DMS79 (cell line): ENCODE measurements around the gene GPS1.

Experiments
- DNase-seq: peaks from one replicate; lab custom pipeline; 2025; lab: John Stamatoyannopoulos, UW

GPS1 gene

DNA sequence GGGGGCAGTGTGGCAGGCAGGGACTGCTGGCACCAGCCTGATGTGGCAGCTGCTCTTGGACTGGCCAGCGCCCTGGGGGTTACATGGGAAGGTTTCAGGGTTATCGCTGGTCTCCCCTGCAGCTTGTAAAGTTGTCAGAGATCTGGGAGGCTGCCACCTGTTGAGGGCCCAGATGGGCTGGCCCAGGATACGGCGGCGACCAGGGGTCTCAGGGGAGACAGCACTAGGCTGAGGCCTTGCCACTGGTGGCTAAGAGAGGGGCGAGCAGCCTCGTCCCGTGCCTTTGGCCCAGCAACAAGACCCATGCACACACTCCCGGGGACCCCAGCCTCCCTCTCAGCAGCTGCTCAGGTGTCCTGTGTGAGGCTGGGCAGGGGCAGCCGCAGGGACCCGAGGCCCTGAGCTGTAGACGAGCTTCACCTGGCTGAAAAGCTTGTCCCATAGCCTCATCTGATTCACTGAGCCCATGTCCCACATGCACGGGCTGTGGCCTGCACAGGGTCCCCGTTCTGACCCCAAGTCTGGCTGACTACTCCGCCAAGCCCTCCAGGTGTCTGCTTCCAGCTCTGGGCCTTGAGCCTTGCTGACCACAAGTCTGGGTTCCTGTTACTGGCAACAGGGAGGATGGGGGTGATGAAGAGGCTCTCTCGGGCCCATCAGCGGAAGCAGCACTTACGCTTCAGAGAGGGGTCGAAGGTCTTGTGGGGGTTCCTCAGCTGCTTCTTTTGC, 7.7 kb downstream of the GPS1 start:
- DNase-seq, result no peak

DNA sequence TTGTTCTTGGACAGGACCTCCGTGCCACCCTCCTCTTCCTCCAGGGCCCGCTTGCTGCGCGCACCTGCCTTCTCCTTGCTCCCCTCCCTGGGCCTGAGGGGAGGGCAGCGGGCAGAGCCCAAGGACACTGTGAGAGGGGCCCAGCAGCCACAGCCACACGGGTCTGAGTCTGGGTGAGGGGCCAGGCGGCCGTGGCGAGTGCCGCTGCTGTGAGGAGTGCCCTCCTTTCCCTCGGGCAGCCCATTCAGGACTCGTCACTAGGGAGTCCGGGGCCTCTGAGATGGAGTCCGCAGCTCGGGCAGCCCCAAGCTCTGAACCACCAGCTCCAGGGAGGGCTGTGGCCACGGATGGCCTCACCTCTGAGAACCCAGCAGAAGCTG, 8.3 kb downstream of the GPS1 start:
- DNase-seq, result no peak

DNA sequence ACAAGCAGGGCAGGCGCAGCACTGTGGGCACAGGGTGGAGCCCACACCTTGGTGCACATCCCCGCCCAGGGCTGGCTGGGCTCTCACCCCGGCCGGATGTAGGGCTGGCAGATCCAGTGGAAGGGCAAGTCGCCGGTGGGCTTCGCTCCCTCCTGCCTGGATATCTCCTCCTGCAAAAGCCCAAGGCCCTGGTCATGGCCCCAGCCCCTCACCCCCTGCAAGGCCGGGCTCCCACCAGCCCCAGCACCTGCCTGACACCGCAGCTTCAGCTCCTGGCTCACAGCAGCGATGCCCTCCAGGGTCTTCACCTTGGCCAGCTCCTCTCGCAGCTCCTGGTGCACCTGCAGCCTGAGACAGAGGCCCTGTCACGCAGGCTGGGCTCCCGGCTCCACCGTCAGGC, 8.9 kb downstream of the GPS1 start:
- no peak for DNase-seq

DNA sequence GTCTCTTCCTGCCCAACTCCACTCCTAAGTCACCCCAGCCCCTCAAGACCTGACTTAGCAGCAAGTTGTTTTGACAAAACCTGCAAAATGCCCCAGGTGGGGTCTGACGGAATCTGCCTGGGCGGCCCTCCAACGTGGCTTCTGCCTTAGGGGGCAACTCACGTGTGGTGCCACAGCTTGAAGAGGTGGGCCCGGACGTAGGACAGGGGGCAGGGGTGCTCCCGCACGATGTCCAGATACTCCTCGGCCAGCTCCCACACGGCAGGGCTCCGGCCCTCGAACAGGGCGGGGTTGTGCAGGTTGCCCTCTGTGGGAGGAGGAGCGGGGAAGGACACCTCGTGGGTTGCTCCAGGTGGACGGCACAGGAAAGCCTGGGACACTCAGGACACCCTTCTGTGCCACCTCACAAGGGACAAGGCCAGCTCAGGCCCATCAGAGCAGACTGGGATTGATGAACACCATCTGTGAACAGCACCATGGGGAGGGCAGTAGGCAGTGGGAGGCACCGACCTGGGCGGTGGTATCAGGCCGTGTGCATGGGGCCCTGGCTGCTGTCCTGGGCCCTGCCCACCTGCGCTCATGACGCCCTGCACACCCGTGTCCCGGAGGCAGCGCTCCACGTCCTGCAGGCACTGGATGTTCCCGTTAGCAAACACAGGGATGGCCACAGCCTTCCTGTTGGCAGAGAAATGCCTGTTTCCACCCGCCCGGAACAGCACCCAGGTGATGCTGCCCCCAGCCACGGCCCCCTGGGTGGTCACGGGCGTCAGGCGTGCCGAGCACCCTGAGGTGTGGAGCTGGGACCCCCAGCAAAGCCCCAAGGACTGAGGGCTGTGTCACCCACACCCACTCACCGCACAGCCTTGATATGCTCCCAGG, 9.6 kb downstream of the GPS1 start:
- DNase-seq, result no peak

DNA sequence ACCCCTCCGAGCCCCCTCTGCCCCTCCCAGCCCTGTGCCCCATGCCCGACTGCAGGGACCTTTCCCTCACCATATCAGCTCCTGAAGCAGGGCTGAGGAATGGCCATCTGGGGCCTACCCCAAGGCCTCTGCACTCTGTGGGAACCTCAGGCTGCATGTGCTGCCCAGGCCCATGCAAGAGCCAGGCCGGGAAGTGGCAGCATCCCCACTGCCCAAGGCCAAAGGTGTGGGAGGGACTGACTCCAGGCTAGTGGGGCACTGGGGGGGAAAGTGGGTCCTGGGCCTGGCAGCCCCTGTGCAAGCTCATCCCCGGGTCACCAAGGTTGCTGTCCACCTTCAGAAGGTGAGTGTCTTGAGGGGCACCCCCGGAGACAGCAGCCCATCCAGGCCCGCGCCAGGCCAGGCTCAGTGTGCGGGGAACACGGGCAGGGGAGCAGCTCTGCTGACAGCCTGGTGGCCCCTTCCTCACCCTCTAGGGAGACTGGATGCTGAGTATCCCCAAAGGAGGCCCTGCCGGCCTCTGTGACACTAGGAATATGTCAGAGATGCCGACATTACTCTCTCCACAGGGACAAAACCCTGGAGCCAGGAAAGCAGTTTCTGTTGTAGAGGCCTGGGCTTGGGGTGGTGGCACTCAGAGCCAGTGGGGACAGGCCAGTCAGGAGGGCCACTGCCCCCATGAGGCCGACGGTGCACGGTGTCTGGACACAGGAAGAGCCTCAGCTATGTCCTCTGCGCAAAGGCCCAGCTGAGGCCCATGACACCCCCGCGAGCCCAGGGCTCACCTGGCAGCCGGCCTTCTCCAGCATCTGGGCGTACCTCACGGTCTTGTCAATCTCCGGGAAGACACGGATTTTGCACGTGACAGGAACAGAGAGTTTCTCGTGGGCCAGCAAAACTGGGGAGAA, 10.6 kb downstream of the GPS1 start:
- DNase-seq, result no peak

DNA sequence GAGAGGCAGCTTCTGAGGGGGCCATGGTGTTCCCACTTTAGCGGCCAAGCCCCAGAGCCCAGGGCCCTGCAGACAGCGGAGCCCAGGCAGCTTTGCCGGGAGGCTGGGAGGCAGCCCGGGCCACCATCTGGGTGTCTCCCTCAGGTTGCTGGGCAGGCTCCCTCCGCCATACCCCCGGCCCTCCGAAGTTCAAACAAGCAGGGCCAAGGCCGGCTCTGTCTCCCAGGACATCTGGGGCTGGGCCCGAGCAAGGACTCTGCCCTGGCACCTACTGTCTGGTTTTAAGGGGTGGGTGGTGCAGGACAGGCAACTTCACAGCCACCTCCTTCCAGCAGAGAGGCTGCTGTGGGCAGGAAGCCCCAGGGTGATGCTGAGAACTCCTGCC, 11.3 kb downstream of the GPS1 start:
- DNase-seq, result no peak

DNA sequence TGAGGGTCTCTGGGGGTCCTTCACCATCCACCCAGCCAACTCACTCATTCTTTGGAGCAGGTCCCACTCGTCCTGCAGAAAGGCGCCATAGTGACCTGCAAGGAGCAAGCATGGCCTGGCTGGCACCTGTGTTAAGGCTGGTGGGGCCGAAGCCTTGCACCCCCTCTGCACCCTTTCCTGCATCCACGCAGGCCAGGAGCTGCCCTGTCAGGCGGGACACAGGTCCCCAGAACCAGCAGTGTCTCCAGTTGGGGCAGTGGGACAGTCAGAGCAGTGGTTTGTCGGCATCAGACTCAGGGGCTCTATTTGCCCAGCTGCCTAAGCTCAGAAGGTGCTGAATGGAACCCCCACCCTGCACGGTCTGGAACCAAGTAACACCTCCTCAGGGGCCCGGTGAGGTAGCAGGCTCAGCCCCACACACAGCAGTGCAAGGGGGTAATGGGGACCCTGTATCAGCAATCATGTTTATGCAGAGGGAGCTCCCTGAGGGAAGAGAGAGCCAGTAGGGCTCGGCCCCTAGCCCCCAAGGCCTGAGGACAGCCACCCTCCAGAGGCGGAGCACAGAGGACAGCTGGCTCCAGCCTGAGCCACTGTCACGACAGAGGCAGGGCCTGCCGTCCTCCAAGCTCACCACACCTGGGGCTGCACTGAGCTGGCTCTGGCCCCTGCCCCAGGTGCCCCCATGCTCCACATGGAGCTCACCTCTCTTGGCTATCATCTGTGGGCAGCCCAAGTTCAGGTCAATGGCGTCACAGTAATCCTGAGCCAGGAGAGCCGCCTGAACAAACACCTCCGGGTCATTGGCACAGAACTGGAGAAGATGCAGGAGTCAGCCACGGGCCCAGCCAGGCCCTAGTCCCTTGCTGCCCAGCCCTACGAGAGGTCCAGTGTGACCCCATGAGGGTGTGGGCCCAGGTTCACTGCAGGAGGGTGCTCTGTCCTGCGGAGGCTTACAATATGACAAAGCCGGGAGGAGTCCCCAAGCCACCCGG, 12.0 kb downstream of the GPS1 start:
- DNase-seq, result no peak

DNA sequence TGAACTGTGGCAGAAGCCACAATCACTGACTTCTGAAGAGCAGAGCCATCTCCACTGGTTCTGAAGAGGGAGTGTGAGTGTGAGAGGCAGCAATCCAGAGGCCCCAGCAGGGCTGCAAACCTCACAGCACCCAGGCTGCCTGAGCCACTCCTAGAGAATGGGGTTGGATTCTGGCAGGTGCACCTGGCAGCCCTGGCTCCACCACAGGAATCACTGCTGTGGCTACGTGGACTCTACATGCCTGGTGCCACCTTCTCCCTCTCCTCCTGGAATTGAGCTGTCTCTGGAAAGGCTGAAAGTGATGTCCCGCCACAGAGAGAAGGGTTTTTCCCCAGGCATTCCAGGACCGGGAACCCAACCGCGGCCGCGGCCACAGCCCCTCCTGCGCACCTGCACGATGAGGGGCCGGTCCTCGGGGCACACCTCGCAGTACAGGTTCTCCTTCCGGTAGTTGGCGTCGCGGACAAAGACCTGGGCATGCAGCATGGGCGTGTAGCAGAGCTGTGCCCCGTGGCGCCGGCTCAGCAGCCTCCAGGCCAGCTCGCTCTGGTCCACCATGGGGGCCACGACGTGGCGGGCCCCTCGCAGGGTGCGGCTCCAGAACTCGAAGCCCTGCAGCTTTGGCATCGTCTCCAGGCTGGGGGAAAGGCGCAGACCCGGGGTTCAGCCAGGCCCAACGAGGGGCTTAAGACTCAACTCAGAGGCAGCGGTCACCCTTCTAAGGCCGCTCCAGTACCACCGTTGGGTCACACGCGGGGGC, 12.9 kb downstream of the GPS1 start:
- DNase-seq, result no peak

DNA sequence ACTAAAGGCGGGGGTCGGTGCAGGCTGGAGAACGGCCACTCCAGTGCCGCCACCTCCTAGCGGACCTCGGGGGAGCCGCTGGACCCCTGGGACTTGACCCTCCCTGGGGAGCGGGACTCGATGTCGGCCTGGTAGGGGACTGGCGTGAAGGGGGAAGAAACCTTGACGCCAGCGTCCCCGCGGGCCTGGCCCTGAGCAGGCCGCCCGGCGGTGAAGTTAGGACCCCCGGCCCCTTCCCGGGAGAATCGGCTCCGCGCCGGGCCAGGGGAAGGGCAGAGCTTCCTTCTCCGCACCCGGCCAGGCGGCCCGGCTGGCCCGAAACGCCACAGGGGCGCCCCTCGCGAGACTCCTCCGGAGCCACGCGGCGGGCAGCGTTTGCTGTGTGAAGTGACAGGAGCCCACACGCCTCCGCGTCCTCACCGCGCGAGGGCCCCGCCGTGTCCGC, 13.5 kb downstream of the GPS1 start:
- DNase-seq, result no peak

DNA sequence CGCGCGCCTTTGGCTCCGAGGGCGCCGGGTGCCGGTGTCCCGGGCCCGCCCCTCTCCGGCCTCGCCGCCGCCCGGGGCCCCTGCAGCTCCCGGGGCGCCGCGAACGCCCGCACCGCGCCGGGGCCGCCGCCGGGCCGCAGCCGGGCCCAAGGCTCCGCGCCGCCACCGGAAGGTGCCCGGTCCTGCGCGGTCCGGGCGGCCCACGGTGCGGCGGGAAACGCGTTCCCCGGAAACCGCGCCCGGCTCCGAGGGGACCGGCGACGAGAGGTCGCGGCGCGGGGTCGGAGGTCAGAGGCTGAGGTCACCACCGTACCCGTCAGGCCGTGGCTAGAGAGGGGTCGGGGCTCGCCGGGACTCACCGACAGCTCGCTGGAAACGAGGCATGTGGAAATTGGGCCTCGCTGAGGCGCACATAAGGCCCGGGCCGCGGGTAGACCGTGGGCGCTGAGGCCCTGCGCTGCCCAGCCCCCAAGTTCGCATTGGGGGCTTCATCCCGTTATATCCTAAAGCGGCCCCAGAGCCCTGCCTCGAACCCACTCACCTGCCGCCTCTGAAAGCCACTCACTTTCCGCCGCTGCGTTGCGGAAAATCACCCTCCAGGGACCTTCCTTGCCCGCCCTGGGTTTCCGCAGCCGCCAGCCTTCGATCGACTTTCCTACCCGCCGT, 14.1 kb downstream of the GPS1 start, which contains the start of gene DUS1L:
Gene DUS1L (minus strand): TSS at position 167 of the 666 bp plus-strand sequence. CDS start 745 bp downstream, outside the sequence.
- no peak for DNase-seq

DNA sequence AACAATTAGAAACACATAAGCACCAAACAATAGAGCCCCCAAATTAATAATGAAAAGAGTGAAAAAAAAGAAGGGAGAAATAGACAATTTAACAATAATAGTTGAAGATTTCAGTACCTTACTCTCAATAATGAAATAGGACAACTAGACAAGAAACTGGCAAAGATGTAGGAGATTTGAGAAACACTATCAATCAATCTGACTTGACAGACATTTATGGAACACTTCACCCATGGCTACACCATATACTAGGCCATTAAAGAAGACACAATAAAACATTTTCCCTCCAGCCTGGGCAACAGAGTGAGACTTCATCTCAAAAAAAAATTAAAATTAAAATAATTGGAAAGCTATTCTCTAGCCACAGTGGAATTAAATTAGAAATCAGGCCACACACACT, 18.9 kb downstream of the GPS1 start:
- DNase-seq, result no peak

DNA sequence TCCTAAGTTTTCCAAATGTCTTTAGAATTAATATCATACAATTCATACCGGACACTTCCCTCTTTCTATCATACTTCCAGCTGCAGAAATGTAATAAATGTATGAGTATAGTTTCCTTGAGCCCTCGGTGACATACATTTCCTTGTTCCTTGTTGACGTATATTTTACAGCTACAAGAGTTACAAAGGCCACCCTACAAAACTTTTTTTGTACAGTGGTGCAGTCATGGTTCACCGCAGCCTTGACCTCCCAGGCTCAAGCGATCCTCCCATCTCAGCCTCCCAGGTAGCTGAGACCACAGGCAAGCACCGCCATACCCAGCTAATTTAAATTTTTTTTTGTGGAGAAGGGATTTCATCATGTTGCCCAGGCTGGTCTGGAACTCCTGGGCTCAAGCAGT, 21.1 kb downstream of the GPS1 start:
- no peak for DNase-seq

DNA sequence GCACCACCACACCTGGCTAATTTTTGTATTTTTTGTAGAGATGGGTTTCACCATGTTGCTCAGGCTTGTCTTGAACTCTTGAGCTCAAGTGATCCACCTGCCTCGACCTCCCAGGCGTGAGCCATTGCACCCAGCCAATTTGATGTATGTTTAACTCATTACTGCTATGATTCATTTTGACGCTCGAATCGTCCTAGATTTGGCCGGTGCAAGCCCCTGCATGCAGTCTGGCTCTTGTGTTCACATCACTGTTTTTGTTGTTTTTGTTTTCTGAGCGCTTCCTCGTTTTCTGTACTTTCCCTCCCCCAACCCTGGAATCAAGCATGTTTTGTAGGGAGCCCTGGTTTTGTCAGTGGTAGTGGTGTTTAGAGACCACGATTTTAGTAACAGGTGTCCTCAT, 21.7 kb downstream of the GPS1 start:
- no peak for DNase-seq

DNA sequence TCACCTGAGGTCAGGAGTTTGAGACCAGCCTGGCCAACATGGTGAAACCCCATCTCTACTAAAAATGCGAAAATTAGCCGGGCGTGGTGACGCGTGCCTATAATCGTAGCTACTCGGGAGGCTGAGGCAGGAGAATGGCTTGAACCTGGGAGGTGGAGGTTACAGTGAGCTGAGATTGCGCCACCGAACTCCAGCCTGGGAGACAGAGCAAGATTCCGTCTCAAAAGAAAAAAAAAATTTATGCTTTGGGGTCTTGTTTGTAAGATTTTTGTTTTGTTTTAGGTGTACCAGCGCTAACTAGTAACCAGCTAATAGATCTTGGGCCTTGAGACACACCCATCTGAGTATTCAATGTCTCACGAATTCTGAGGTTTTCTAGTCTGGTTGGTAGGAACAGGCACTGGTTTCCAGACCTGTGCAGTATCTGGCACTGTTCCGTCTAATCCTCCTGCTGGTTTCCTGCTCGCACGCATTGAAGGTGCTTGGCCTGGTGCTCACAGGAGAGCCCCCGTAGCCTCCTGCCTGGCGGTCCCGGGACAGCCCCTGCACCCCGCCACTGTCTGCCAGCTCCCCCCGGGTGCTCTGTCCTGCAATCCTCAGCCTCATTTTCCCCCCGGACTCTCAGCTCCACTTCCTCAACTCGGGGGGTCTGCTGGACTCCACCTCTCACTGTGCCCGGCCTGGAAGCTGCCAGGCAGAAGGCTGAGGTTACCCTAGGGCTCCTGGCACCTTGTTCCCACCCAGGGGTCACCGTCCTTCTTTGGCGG, 24.5 kb downstream of the GPS1 start:
- no peak for DNase-seq

DNA sequence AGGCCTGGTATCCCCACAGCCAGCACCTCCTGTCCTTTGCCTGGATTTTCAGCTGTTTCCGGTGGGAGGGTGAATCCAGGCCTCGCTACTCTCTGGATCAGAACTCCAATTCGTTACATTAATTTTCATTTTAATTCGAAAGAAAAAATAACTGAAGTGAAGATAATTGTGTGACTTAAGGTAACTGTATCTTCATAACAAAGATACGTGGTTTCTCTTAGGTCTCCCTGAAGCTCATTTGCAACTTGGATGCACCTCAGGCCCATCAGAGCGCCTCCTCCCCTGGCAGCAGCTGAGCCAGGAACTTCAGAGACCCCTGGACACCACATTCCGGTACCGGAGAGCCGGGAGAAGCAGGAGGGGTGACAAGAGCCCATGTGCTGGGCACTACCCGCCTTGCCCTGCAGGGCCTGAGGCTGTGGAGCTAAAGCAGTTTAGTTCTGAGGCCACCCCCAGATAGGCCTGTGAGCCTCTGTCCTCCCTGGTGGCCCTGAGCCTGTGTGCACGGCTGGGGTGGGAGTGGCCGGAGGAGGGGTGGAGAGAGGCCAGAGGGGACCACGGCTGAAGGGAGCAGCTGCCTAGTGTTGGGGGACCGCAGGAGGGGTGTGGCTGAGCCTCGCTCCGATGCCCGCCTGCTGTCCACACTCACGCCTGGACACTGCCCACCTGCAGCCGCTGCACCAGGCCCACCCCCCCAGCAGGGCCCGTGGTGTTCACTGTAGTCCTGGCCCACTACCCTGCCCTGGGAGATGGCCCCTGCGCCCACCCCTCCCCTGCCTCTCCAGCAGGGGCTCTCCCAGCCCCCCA, 25.3 kb downstream of the GPS1 start:
- DNase-seq, result no peak

DNA sequence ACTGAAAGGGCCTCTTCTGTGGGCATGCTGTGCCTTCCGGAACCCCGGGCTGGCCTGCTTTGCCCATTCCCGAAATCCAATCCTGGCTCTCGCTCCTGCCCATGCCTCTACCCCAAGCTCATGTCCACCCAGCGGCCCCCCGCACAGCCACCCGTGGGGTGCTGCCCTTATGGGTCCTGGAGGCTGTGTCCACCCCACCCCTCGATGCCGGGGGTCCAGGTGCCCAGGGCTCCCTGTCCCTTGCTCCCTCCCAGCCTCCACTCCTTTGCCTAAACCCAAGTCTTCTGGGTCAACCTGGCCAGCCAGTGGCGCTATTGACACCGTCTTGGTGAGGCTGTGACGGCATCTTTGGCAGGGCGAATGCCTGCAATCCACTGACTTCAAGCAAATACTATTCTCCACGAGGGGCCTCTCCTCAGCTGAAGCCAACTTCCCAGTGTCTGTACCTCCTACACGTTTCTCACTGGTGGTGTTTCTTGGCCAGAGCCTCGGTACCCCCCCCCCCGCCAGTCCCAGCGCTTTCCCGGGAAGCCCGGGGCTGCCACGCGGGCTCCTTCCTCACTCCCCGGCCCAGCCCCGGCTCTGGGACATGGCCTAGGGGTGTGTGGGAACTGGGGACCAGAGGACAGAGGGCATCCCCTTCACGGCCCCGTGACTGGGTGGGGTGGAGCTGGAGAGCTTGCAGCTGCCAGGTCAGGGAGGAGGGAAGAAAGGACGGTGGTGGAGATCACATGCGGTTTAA, 26.1 kb downstream of the GPS1 start:
- no peak for DNase-seq

DNA sequence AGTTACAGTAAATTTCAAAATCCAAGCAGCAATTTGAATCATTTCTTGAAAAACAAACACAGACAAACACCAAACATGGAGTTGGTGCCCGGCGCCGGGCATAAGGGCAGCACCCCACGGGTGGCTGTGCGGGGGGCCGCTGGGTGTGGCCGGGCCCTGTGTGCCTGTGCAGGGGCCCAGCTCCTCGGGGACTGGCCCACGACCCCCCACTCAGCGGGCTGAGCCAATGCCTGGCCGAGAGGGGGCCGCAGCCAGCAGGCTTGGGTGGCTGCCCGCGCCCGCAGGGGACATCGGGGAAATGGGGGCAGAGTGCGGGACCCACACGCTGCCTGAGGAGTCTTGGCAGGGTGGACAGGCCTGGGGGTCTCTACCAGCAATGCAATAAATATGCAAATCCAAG, 26.7 kb downstream of the GPS1 start:
- no peak for DNase-seq
